HUES48 (cell line): Measurements from ENCODE around the gene DNAJB13.
"Not testable (repeated sequence)": the region's sequence is repeated elsewhere in the genome, so short reads cannot be mapped to it uniquely, and the experiment has no call there.

Experiments used
- H3K27ac ChIP-seq: one replicate; pipeline ENCODE4 v1.7.0; 2013; ENCODE audit warnings: low read depth, low read length, inconsistent platforms
- H3K27me3 ChIP-seq: 2 replicates; pipeline ENCODE4 v1.6.1; 2013; ENCODE audit warnings: mild to moderate bottlenecking, low read length; ENCODE audit not compliant: control insufficient read depth, insufficient read depth
- H3K36me3 ChIP-seq: 2 replicates; pipeline ENCODE4 v1.6.1; 2013; ENCODE audit warnings: low read length; ENCODE audit not compliant: control insufficient read depth, insufficient read depth
- H3K4me1 ChIP-seq: 2 replicates; pipeline ENCODE4 v1.6.1; 2013; ENCODE audit warnings: mild to moderate bottlenecking, low read length; ENCODE audit not compliant: control insufficient read depth, insufficient read depth
- H3K4me3 ChIP-seq: 2 replicates; pipeline ENCODE4 v1.5.1; 2013; ENCODE audit warnings: mild to moderate bottlenecking, low read depth, low read length
- H3K9ac ChIP-seq: 2 replicates; pipeline ENCODE4 v1.6.1; 2013; ENCODE audit warnings: mild to moderate bottlenecking, low read depth, low read length, moderate library complexity
- H3K9me3 ChIP-seq: 2 replicates; pipeline ENCODE4 v1.6.1; 2013; ENCODE audit warnings: low read length; ENCODE audit not compliant: control insufficient read depth, insufficient read depth

Gene DNAJB13

DNA sequence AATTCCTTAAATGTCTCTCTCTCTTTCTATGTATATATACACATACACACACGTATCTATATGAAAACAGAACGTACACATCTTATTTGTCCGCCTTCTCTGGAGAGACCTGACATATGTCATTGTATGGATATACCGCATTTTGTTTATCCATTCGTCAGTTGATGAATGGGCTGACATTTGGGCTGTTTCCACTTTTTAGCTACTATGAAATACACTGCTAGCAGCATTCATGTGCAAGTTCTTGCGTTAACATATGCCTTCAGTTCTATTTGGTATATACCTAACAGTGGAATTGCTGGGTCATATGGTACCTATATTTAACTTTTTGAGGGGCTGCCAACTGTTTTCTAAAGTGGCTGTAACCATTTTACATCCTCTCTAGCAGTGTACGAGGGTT, 18.0 kb upstream of the DNAJB13 start:
- Histone ChIP-seq H3K4me3 (no peak overlapping the region), H3K36me3 (peaks cover 8% of the 10 kb centered on the region)

DNA sequence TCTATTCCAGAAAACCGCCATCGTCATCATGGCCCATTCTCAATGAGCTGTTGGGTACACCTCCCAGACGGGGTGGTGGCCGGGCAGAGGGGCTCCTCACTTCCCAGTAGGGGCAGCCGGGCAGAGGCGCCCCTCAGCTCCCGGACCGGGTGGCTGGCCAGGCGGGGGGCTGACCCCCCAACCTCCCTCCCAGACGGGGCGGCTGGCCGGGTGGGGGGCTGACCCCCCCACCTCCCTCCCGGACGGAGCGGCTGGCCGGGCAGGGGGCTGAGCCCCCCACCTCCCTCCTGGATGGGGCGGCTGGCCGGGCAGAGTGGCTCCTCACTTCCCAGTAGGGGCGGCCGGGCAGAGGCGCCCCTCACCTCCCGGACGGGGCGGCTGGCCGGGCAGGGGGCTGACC, 14.8 kb upstream of the DNAJB13 start:
- not testable (repeated sequence) for H3K9me3 ChIP-seq, H3K27me3 ChIP-seq, H3K9ac ChIP-seq, H3K4me3 ChIP-seq, H3K4me1 ChIP-seq, H3K27ac ChIP-seq, H3K36me3 ChIP-seq

More for the DNA sequence above, 18.0 kb upstream of the DNAJB13 start:
- Histone ChIP-seq H3K27me3 (no peaks in the 10 kb centered on the region), H3K9ac (no peak overlapping the region), H3K9me3 (no peaks in the 10 kb centered on the region; the same call in 1 of the 2 replicates), H3K27ac (no peak overlapping the region), H3K4me1 (peaks cover 4% of the 10 kb centered on the region; the same call in 1 of the 2 replicates)

DNA sequence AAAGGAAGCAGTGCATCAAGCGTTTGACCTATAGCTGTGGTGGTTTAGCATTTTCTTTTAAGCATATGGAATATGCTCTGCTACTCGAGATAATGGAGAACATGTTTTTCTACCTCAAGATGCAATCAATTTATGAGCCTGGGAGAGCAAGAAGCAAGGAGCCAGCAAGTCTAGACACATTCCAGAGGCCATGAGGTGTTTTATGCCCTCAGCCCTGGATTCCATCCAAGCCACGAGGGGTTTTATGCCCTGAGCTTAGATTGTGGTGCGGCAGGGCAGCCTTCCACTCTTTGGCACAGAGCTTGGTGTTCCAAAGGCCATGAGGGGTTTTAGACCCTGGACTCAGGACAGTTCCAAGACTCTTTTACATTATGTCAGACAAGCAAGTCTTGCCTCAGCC, 11.7 kb upstream of the DNAJB13 start:
- Histone ChIP-seq H3K4me3 (no peak overlapping the region), H3K27me3 (no peaks in the 10 kb centered on the region), H3K4me1 (no peaks in the 10 kb centered on the region), H3K9me3 (peaks cover 4% of the 10 kb centered on the region; the same call in 1 of the 2 replicates), H3K9ac (no peak overlapping the region), H3K36me3 (no peaks in the 10 kb centered on the region), H3K27ac (no peak overlapping the region)

GRCh38 chr11:73940801-73941570, 9.8 kb upstream of the DNAJB13 start:
- Histone ChIP-seq H3K9me3 (peaks cover 4% of the 10 kb centered on the region; the same call in 1 of the 2 replicates), H3K4me3 (no peak overlapping the region), H3K36me3 (no peaks in the 10 kb centered on the region), H3K27ac (no peak overlapping the region), H3K9ac (no peak overlapping the region), H3K27me3 (no peaks in the 10 kb centered on the region), H3K4me1 (no peaks in the 10 kb centered on the region)

- no peak overlapping the region for H3K9ac ChIP-seq
These were observed 8.8 kb upstream of the DNAJB13 start for GRCh38 chr11:73942010-73942409.

GRCh38 chr11:73944085-73944484, 6.7 kb upstream of the DNAJB13 start:
- peaks cover 8% of the 10 kb centered on the region; the same call in 1 of the 2 replicates for H3K9me3 ChIP-seq
- H3K4me1 ChIP-seq: no peaks in the 10 kb centered on the region
- no peaks in the 10 kb centered on the region for H3K36me3 ChIP-seq
- H3K27me3 ChIP-seq: no peaks in the 10 kb centered on the region
- H3K27ac ChIP-seq: no peak overlapping the region
- H3K9ac ChIP-seq: no peak overlapping the region
- H3K4me3 ChIP-seq: no peak overlapping the region

More at GRCh38 chr11:73942010-73942409, 8.8 kb upstream of the DNAJB13 start:
- no peak overlapping the region for H3K4me3 ChIP-seq
- H3K27me3 ChIP-seq: no peaks in the 10 kb centered on the region
- no peaks in the 10 kb centered on the region for H3K4me1 ChIP-seq
- no peaks in the 10 kb centered on the region for H3K36me3 ChIP-seq
- H3K27ac ChIP-seq: no peak overlapping the region
- peaks cover 8% of the 10 kb centered on the region; the same call in 1 of the 2 replicates for H3K9me3 ChIP-seq

DNA sequence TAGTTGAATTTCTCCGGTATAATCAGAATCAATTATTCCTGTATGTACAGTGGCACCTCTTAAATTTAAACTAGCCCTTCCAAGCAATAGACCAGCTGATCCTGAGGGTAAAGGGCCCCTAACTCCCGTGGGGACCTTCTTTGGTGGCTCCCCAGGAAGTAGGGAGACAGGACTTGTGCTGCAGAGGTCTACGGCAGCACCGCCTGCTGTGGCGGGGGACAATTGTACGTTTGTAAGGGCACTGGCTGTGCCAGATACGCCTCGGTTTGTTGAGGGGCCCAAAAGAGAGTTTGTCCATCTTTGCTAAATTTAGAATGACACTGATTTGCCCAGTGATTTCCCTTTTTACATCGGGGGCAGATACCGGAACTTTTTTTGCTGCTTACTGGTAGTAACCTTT, 5.9 kb upstream of the DNAJB13 start:
- Histone ChIP-seq H3K9me3 (peaks cover 8% of the 10 kb centered on the region; the same call in 1 of the 2 replicates), H3K4me1 (no peaks in the 10 kb centered on the region), H3K27ac (no peak overlapping the region), H3K27me3 (no peaks in the 10 kb centered on the region), H3K36me3 (no peaks in the 10 kb centered on the region), H3K9ac (no peak overlapping the region), H3K4me3 (no peak overlapping the region)

DNA sequence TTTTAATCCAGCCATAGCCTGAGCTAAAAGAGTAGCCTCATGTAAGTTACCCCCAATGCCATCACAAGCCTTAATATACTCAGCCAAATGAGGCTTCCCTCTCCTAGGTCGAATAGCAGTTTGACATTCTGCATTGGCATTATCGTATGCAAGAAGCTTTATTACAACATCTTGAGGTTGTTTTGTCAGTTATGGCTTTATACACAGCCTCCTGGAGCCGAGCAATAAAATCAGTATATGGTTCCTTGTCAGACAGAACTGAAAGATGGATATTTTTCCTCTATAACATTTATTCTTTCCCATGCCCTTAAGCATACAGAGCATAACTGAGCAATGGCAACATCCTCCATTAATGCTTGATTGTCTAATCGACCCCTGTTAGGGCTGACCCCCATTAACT, 5.4 kb upstream of the DNAJB13 start:
- Histone ChIP-seq H3K9ac (no peak overlapping the region), H3K27ac (no peak overlapping the region), H3K9me3 (peaks cover 8% of the 10 kb centered on the region; the same call in 1 of the 2 replicates), H3K27me3 (no peaks in the 10 kb centered on the region), H3K4me1 (no peaks in the 10 kb centered on the region), H3K36me3 (no peaks in the 10 kb centered on the region), H3K4me3 (no peak overlapping the region)

GRCh38 chr11:73946798-73947458, 3.9 kb upstream of the DNAJB13 start:
- H3K4me3 ChIP-seq: no peak overlapping the region
- H3K9me3 ChIP-seq: peaks cover 7% of the 10 kb centered on the region; the same call in 1 of the 2 replicates
- H3K27me3 ChIP-seq: no peaks in the 10 kb centered on the region
- H3K36me3 ChIP-seq: no peaks in the 10 kb centered on the region
- H3K4me1 ChIP-seq: no peaks in the 10 kb centered on the region
- H3K27ac ChIP-seq: no peak overlapping the region
- no peak overlapping the region for H3K9ac ChIP-seq

- no peaks in the 10 kb centered on the region for H3K4me1 ChIP-seq
- H3K27me3 ChIP-seq: no peaks in the 10 kb centered on the region
- no peak overlapping the region for H3K9ac ChIP-seq
- H3K4me3 ChIP-seq: no peak overlapping the region
- no peak overlapping the region for H3K27ac ChIP-seq
- H3K36me3 ChIP-seq: no peaks in the 10 kb centered on the region
- H3K9me3 ChIP-seq: 0 out of 2 replicates have a peak, but pooled peaks cover 4% of the 10 kb centered on the region
These were observed 1.6 kb upstream of the DNAJB13 start for GRCh38 chr11:73949246-73949645.

- Histone ChIP-seq H3K4me1 (no peaks in the 10 kb centered on the region), H3K27ac (no peak overlapping the region), H3K4me3 (no peak overlapping the region), H3K9ac (no peak overlapping the region), H3K36me3 (no peaks in the 10 kb centered on the region), H3K27me3 (no peaks in the 10 kb centered on the region), H3K9me3 (0 out of 2 replicates have a peak, but pooled peaks cover 4% of the 10 kb centered on the region)
These were observed 914 bp upstream of the DNAJB13 start for GRCh38 chr11:73949912-73950311.
